ENCODE data around the gene PARD3B. TPM values are rescaled to one million over a fixed set of nuclear protein-coding genes. Genes with fewer than 3 reads are reported as not detected.

Gene PARD3B
- total RNA-seq, 1 experiment from 2014 or later = 7.6 TPM

- Histone ChIP-seq H3K4me2 (no peak overlapping the region), H2AFZ (no peak overlapping the region), H3K4me3 (no peak overlapping the region), H3F3A (ENCODE audit: insufficient read depth, low read depth) (no peaks in the 10 kb centered on the region), H3K4me1 (replicated peaks; ENCODE audit: insufficient read depth) (no peaks in the 10 kb centered on the region), H3K79me2 (ENCODE audit: low read depth) (no peaks in the 10 kb centered on the region), H4K20me1 (ENCODE audit: insufficient read depth) (no peaks in the 10 kb centered on the region), H3K9me3 (ENCODE audit: insufficient read depth, low read depth) (no peaks in the 10 kb centered on the region), H3K27me3 (ENCODE audit: insufficient read depth, low read depth) (no peaks in the 10 kb centered on the region), H3K27ac (no peak overlapping the region), H3K9me2 (ENCODE audit: insufficient read depth) (no peaks in the 10 kb centered on the region), H3K36me3 (ENCODE audit: low read depth) (no peaks in the 10 kb centered on the region)
- no peak for TF ChIP-seq CTCF (conservative IDR thresholded peaks at IDR 0.05)
- no peak for TF ChIP-seq EZH2 (IDR thresholded peaks at IDR 0.05; ENCODE audit: low read depth)
- intact Hi-C loops (cut with micrococcal nuclease; ENCODE audit: unreplicated experiment) = no loop called here
- DNase-seq = no peak
- BruUV-seq (replicated peaks) = no TSS peak
- ChIA-PET POLR2A (ENCODE audit: unreplicated experiment) (no interaction called here), CTCF (no interaction called here)
Observed at GRCh38 chr2:204696124-204696523, 150.8 kb downstream of the PARD3B start.

GRCh38 chr2:204705243-204705932 is 160.1 kb downstream of the PARD3B start:
- H3K36me3 ChIP-seq (ENCODE audit: low read depth) = no peaks in the 10 kb centered on the region
- no peaks in the 10 kb centered on the region for H3K4me1 ChIP-seq (replicated peaks; ENCODE audit: insufficient read depth)
- H3F3A ChIP-seq (ENCODE audit: insufficient read depth, low read depth) = no peaks in the 10 kb centered on the region
- ChIA-PET POLR2A (ENCODE audit: unreplicated experiment) (no interaction called here), CTCF (no interaction called here)
- no peaks in the 10 kb centered on the region for H3K27me3 ChIP-seq (ENCODE audit: insufficient read depth, low read depth)
- H3K9me2 ChIP-seq (ENCODE audit: insufficient read depth) = no peaks in the 10 kb centered on the region
- H2AFZ ChIP-seq = no peak overlapping the region
- intact Hi-C loops (cut with micrococcal nuclease; ENCODE audit: unreplicated experiment) = no loop called here
- H3K27ac ChIP-seq = no peak overlapping the region
- DNase-seq = no peak
- H3K9me3 ChIP-seq (ENCODE audit: insufficient read depth, low read depth) = no peaks in the 10 kb centered on the region
- H3K79me2 ChIP-seq (ENCODE audit: low read depth) = no peaks in the 10 kb centered on the region
- TF ChIP-seq EZH2 (IDR thresholded peaks at IDR 0.05; ENCODE audit: low read depth) (no peak), CTCF (conservative IDR thresholded peaks at IDR 0.05) (no peak)
- no peaks in the 10 kb centered on the region for H4K20me1 ChIP-seq (ENCODE audit: insufficient read depth)
- no TSS peak for BruUV-seq (replicated peaks)
- no peak overlapping the region for H3K4me3 ChIP-seq
- no peak overlapping the region for H3K4me2 ChIP-seq

GRCh38 chr2:204706939-204707338 is 161.7 kb downstream of the PARD3B start:
- no peak for DNase-seq
- no peak overlapping the region for H3K4me3 ChIP-seq
- H3K36me3 ChIP-seq (ENCODE audit: low read depth) = no peaks in the 10 kb centered on the region
- TF ChIP-seq CTCF (conservative IDR thresholded peaks at IDR 0.05) (no peak), EZH2 (IDR thresholded peaks at IDR 0.05; ENCODE audit: low read depth) (no peak)
- H3F3A ChIP-seq (ENCODE audit: insufficient read depth, low read depth) = no peaks in the 10 kb centered on the region
- no peaks in the 10 kb centered on the region for H3K79me2 ChIP-seq (ENCODE audit: low read depth)
- no peaks in the 10 kb centered on the region for H3K27me3 ChIP-seq (ENCODE audit: insufficient read depth, low read depth)
- H3K27ac ChIP-seq = no peak overlapping the region
- H4K20me1 ChIP-seq (ENCODE audit: insufficient read depth) = no peaks in the 10 kb centered on the region
- no peaks in the 10 kb centered on the region for H3K9me3 ChIP-seq (ENCODE audit: insufficient read depth, low read depth)
- BruUV-seq (replicated peaks) = no TSS peak
- CTCF ChIA-PET = no interaction called here
- H3K9me2 ChIP-seq (ENCODE audit: insufficient read depth) = no peaks in the 10 kb centered on the region
- H3K4me1 ChIP-seq (replicated peaks; ENCODE audit: insufficient read depth) = no peaks in the 10 kb centered on the region
- POLR2A ChIA-PET (ENCODE audit: unreplicated experiment) = no interaction called here
- intact Hi-C loops (cut with micrococcal nuclease; ENCODE audit: unreplicated experiment) = no loop called here
- H3K4me2 ChIP-seq = no peak overlapping the region
- no peak overlapping the region for H2AFZ ChIP-seq

All from PC-9 (cell line).